ENCODE results near the gene NFILZ.

- no peak for TF ChIP-seq MYC (IDR thresholded peaks at IDR 0.05; ENCODE audit: low read depth, low read length)
- no peak for TF ChIP-seq CTCF (IDR thresholded peaks at IDR 0.05; ENCODE audit: low read depth, low read length)
- TF ChIP-seq POLR2A (IDR thresholded peaks at IDR 0.05; ENCODE audit: extremely low read depth, insufficient read length): no peak
These were observed 5.0 kb downstream of the NFILZ start for GRCh38 chr19:8635422-8635821.
